Thyroid gland (tissue), 4 donors: ENCODE measurements around the gene FUCA2.

Source experiments
- CTCF ChIP-seq, 6 experiments: fragments of 200-600 bp in 3 of 6; fragments of 450-650 bp in 3 of 6; sonication (generic) in 3 of 6; IDR thresholded peaks; one replicate each; pipeline ENCODE4 v1.5.1; 2016 to 2019; ENCODE audit warnings: antibody characterized with exemption in 6 of 6, mild to moderate bottlenecking in 2 of 6, inconsistent platforms in 1 of 6, moderate library complexity in 1 of 6
- POLR2A ChIP-seq, 2 donors: fragments of 450-650 bp; IDR thresholded peaks; one replicate each; pipeline ENCODE4 v1.6.1; 2017; ENCODE audit warnings: antibody characterized with exemption in 2 of 2, mild to moderate bottlenecking in 2 of 2, moderate library complexity in 1 of 2

- no peak for TF ChIP-seq CTCF (IDR thresholded peaks at IDR 0.05)
- no peak for TF ChIP-seq POLR2A (IDR thresholded peaks at IDR 0.05)
Observed at GRCh38 chr6:143536461-143536865, 24.9 kb upstream of the FUCA2 start.
